Panc1 (cell line): ENCODE data around the gene CLEC4A. TPM values are rescaled to one million over a fixed set of nuclear protein-coding genes. Genes with fewer than 3 reads are reported as not detected.

Source experiments
- total RNA-seq: library from RNA; stranded (reverse); gene quantifications from one replicate; pipeline ENCODE4 v1.2.1, GENCODE V29; 2021; ENCODE audit not compliant: unreplicated experiment

The CLEC4A gene
- total RNA-seq, 1 experiment from 2014 or later: 0.33 TPM

Other genes with a start within 250 kb of the CLEC4A start
- 0.51 TPM for gene SLC2A3, start 187.4 kb upstream of the CLEC4A start, total RNA-seq
- 10.9 TPM for gene FOXJ2, start 90.9 kb upstream of the CLEC4A start, total RNA-seq
- gene C3AR1, start 57.3 kb upstream of the CLEC4A start, total RNA-seq: not detected
- gene NECAP1, start 41.3 kb upstream of the CLEC4A start, total RNA-seq: 14.9 TPM
- not detected for gene ZNF705A, start 33.4 kb downstream of the CLEC4A start, total RNA-seq
- not detected for gene FAM90A1, start 104.0 kb downstream of the CLEC4A start, total RNA-seq